Activated CD4-positive, alpha-beta memory T cell treated with anti-CD3 and anti-CD28 coated beads, Interleukin-2, amount 10 ng/mL, durations not matched to agents 7 days and 5 days (primary cell): ENCODE data around the gene PITPNC1. TPM values are rescaled to one million over a fixed set of nuclear protein-coding genes. Genes with fewer than 3 reads are reported as not detected.

Source experiments
- CTCF ChIA-PET: fragments of 350-600 bp; sonication (Branson Sonifier 250); formaldehyde crosslinking; loops from one replicate; lab custom pipeline; 2021; ENCODE audit warnings: antibody characterized with exemption, inconsistent platforms; lab: Charles Lee
- POLR2A ChIA-PET: fragments of 350-600 bp; sonication (Branson Sonifier 250); formaldehyde crosslinking; loops from one replicate; lab custom pipeline; 2021; ENCODE audit warnings: antibody characterized with exemption; lab: Charles Lee
- DNase-seq: peaks from one replicate; pipeline ENCODE4 v3.0.0-alpha.2; 2020
- H3K27ac Mint-ChIP-seq: one replicate; pipeline ENCODE4 v1.8.0; 2021; ENCODE audit warnings: mild to moderate bottlenecking, mixed read lengths
- H3K27me3 Mint-ChIP-seq: one replicate; pipeline ENCODE4 v1.8.0; 2021; ENCODE audit warnings: mixed read lengths
- H3K36me3 Mint-ChIP-seq: one replicate; pipeline ENCODE4 v1.8.0; 2021; ENCODE audit warnings: low read depth, mixed read lengths
- H3K4me1 Mint-ChIP-seq: one replicate; pipeline ENCODE4 v1.8.0; 2021; ENCODE audit warnings: mixed read lengths
- H3K4me3 Mint-ChIP-seq: one replicate; pipeline ENCODE4 v1.8.0; 2021; ENCODE audit warnings: mild to moderate bottlenecking, mixed read lengths
- H3K9me3 Mint-ChIP-seq: one replicate; pipeline ENCODE4 v1.8.0; 2021; ENCODE audit warnings: mixed read lengths
- total RNA-seq, 2 experiments: library from RNA; stranded (reverse); gene quantifications; one replicate each; pipeline ENCODE4 v1.2.3, GENCODE V29; 2021

PITPNC1 gene
- total RNA-seq, 2 experiments from 2014 or later: 29.1 to 31.1 TPM

DNA sequence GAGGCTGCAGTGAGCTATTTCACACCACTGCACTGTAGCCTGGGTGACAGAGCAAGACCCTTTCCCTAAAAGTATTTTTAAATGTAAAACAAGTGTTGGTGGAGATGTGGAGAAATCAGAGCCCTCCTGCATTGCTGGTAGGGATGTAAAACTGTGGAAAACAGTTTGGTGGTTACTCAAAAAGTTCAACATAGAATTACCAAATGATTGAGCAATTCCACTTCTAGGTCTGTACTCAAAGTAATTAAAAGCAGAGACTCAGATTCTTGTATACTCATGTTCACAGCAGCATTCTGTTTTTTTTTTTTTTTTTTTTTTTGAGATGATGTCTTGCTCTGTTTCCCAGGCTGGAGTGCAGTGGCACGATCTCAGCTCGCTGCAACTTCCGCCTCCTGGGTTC, 141.8 kb downstream of the PITPNC1 start:
- Mint-ChIP-seq H3K9me3 (no peaks in the 10 kb centered on the region), H3K36me3 (no peaks in the 10 kb centered on the region), H3K4me3 (no peak overlapping the region), H3K27ac (no peak overlapping the region), H3K4me1 (peaks cover 14% of the 10 kb centered on the region), H3K27me3 (no peaks in the 10 kb centered on the region)
- ChIA-PET POLR2A (no interaction called here), CTCF (no interaction called here)
- DNase-seq: no peak

- ChIA-PET POLR2A (no interaction called here), CTCF (no interaction called here)
- peaks cover 14% of the 10 kb centered on the region for H3K4me1 Mint-ChIP-seq
- H3K4me3 Mint-ChIP-seq: no peak overlapping the region
- H3K27me3 Mint-ChIP-seq: no peaks in the 10 kb centered on the region
- H3K9me3 Mint-ChIP-seq: no peaks in the 10 kb centered on the region
- DNase-seq: no peak
- H3K36me3 Mint-ChIP-seq: no peaks in the 10 kb centered on the region
- H3K27ac Mint-ChIP-seq: no peak overlapping the region
Measured at GRCh38 chr17:67519801-67520251, 142.7 kb downstream of the PITPNC1 start.

DNA sequence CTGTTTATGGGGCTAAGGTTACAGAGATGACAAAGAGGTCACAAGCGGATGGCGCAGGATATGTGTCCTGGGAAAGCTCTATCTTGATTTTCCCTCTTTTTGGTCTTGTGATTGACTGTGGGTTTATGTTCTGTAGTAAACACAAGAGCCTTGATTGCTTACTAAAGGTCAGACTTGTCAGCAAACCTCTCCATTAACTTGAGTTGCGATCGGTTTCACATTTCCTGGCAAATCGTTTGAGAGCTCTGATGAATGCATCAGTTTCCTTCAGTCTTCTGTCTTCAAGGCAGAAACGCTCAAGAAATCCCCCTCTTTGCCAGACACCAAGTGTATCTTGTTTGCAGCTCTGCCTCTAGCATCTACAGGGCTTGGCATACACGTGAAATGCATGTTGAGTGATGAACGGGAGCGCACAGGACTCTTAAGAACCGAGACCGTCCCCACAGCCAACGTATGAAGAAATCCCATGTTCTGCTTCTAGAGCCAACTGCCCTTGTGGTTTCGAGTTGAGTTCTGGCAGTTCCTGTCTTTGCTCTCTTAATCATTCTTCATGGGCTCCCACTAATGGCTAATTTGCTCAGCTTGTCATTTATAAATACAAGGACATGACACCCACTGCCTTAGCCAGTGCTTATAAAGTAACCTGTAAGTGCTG, 143.3 kb downstream of the PITPNC1 start:
- ChIA-PET CTCF (no interaction called here), POLR2A (interaction anchor here (1.4 kb wide), 1 partner anchor 198 kb away, joined by 3 read pairs; no protein-coding TSS in a partner anchor)
- Mint-ChIP-seq H3K4me1 (peaks cover 14% of the 10 kb centered on the region), H3K36me3 (no peaks in the 10 kb centered on the region), H3K27ac (no peak overlapping the region), H3K9me3 (no peaks in the 10 kb centered on the region), H3K27me3 (no peaks in the 10 kb centered on the region), H3K4me3 (no peak overlapping the region)
- no peak for DNase-seq

DNA sequence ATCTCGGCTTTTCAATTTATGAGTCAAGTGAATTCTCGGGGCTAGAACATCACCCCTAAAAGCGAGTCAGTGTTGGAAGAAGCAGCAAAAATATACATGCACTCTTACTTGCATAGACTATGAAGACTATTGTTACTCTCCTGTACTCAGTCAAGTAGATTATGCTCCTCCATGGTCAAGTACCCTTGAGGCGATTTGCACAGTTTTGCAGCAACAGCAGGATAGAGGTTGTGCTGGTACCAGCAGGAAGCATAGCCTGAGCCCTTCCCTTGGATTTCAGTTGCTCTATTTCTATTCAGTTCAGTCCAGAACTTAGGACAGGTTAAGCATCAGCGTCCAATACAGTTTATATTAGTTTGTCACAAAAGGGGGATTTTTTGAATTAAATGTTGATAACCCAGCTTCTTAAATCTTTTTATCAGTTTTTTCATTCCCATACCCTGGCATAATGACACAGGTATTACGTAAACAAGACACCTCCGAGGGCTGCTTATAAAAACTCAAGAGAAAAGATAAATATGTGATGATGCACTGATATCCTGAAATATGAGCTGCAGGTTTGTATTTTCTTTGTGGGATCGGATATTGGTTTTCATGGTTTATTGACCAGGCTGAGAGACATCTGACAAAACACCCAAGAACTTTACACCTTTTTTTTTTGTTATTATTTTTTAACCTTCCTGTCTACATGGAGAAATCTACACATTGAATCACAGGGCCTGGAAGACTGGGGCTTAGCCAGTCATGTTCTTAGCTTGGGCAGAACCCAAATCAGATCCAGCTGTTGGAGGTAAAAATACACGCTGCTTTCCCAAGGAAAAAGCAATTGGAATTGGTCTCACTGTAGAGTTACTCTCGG, 144.1 kb downstream of the PITPNC1 start:
- Mint-ChIP-seq H3K4me1 (peaks cover 14% of the 10 kb centered on the region), H3K27ac (no peak overlapping the region), H3K36me3 (no peaks in the 10 kb centered on the region), H3K4me3 (no peak overlapping the region), H3K9me3 (no peaks in the 10 kb centered on the region), H3K27me3 (no peaks in the 10 kb centered on the region)
- ChIA-PET POLR2A (interaction anchor here (1.4 kb wide), 1 partner anchor 197 kb away, joined by 3 read pairs; no protein-coding TSS in a partner anchor), CTCF (no interaction called here)
- DNase-seq: no peak

GRCh38 chr17:67521775-67522069, 144.6 kb downstream of the PITPNC1 start:
- H3K9me3 Mint-ChIP-seq: no peaks in the 10 kb centered on the region
- H3K27me3 Mint-ChIP-seq: no peaks in the 10 kb centered on the region
- H3K27ac Mint-ChIP-seq: no peak overlapping the region
- DNase-seq: no peak
- CTCF ChIA-PET: no interaction called here
- POLR2A ChIA-PET: interaction anchor here (1.4 kb wide), 1 partner anchor 197 kb away, joined by 3 read pairs; no protein-coding TSS in a partner anchor
- no peaks in the 10 kb centered on the region for H3K36me3 Mint-ChIP-seq
- peaks cover 14% of the 10 kb centered on the region for H3K4me1 Mint-ChIP-seq
- no peak overlapping the region for H3K4me3 Mint-ChIP-seq

- ChIA-PET POLR2A (no interaction called here), CTCF (no interaction called here)
- H3K27me3 Mint-ChIP-seq: no peaks in the 10 kb centered on the region
- no peak overlapping the region for H3K4me3 Mint-ChIP-seq
- DNase-seq: no peak
- no peaks in the 10 kb centered on the region for H3K9me3 Mint-ChIP-seq
- H3K4me1 Mint-ChIP-seq: peaks cover 14% of the 10 kb centered on the region
- no peak overlapping the region for H3K27ac Mint-ChIP-seq
- H3K36me3 Mint-ChIP-seq: no peaks in the 10 kb centered on the region
Measured at GRCh38 chr17:67523101-67523500, 146.0 kb downstream of the PITPNC1 start.

- H3K9me3 Mint-ChIP-seq: no peaks in the 10 kb centered on the region
- H3K36me3 Mint-ChIP-seq: no peaks in the 10 kb centered on the region
- H3K4me3 Mint-ChIP-seq: no peak overlapping the region
- CTCF ChIA-PET: no interaction called here
- peaks cover 3% of the 10 kb centered on the region for H3K4me1 Mint-ChIP-seq
- no peak for DNase-seq
- no peak overlapping the region for H3K27ac Mint-ChIP-seq
- H3K27me3 Mint-ChIP-seq: no peaks in the 10 kb centered on the region
- POLR2A ChIA-PET: no interaction called here
Measured at GRCh38 chr17:67525239-67526135, 148.4 kb downstream of the PITPNC1 start.

DNA sequence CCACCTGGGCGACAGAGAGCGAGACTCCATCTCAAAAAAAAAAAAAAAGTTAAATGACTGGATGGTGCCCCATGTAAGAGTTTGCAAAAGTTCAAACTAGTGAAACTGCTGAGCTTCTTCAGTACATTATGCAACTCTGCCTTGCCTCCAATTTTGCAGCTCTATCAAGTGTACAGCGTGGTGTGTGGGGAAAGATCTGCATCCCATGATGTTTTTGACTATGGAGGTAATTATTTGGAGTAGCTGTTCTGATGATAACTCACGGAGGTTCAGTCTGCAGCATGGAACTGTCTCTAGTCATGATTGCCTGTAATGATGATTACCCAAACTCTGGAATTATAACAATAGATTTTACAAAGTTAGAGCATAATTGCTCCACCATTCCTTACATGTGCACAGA, 149.6 kb downstream of the PITPNC1 start:
- H3K27me3 Mint-ChIP-seq: no peaks in the 10 kb centered on the region
- no peak overlapping the region for H3K4me3 Mint-ChIP-seq
- H3K9me3 Mint-ChIP-seq: no peaks in the 10 kb centered on the region
- ChIA-PET POLR2A (no interaction called here), CTCF (interaction anchor here (0.6 kb wide), 1 partner anchor 119 kb away, joined by 4 read pairs; no protein-coding TSS in a partner anchor)
- DNase-seq: no peak
- H3K27ac Mint-ChIP-seq: no peak overlapping the region
- no peaks in the 10 kb centered on the region for H3K36me3 Mint-ChIP-seq
- H3K4me1 Mint-ChIP-seq: no peaks in the 10 kb centered on the region

GRCh38 chr17:67528751-67529436, 151.8 kb downstream of the PITPNC1 start:
- H3K4me1 Mint-ChIP-seq: no peaks in the 10 kb centered on the region
- CTCF ChIA-PET: interaction anchor here (0.5 kb wide), 1 partner anchor 171 kb away, joined by 6 read pairs; no protein-coding TSS in a partner anchor
- DNase-seq: no peak
- no peaks in the 10 kb centered on the region for H3K36me3 Mint-ChIP-seq
- H3K27me3 Mint-ChIP-seq: no peaks in the 10 kb centered on the region
- no peak overlapping the region for H3K27ac Mint-ChIP-seq
- no peaks in the 10 kb centered on the region for H3K9me3 Mint-ChIP-seq
- no peak overlapping the region for H3K4me3 Mint-ChIP-seq
- POLR2A ChIA-PET: no interaction called here

DNA sequence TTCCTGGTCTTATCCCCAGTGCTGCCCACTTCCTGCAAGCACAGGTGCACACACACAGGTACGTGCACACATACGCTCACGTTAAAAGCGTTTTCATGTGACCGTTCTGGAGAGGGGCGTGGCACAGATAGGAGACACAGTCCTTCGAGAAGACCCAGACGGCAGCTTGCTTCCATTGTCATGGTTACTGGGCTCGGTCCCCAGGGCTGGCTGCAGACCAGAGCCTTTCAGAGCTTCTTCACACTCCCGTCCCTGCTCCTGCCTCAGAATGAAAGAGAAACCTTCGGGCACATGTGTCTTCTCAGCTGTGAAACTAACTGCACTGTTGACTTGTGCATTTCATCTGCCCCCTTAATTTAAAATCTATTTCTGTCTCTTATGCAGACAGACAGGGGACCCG, 154.2 kb downstream of the PITPNC1 start:
- no peak for DNase-seq
- POLR2A ChIA-PET: no interaction called here
- CTCF ChIA-PET: no interaction called here
- Mint-ChIP-seq H3K4me3 (no peak overlapping the region), H3K27me3 (no peaks in the 10 kb centered on the region), H3K9me3 (no peaks in the 10 kb centered on the region), H3K27ac (no peak overlapping the region), H3K36me3 (peaks cover 7% of the 10 kb centered on the region), H3K4me1 (peaks cover 3% of the 10 kb centered on the region)

- Mint-ChIP-seq H3K27me3 (no peaks in the 10 kb centered on the region), H3K4me3 (no peak overlapping the region), H3K4me1 (peaks cover 3% of the 10 kb centered on the region), H3K9me3 (no peaks in the 10 kb centered on the region), H3K27ac (no peak overlapping the region), H3K36me3 (peaks cover 7% of the 10 kb centered on the region)
- no peak for DNase-seq
- POLR2A ChIA-PET: no interaction called here
- CTCF ChIA-PET: no interaction called here
Measured at GRCh38 chr17:67532326-67532871, 155.3 kb downstream of the PITPNC1 start.

DNA sequence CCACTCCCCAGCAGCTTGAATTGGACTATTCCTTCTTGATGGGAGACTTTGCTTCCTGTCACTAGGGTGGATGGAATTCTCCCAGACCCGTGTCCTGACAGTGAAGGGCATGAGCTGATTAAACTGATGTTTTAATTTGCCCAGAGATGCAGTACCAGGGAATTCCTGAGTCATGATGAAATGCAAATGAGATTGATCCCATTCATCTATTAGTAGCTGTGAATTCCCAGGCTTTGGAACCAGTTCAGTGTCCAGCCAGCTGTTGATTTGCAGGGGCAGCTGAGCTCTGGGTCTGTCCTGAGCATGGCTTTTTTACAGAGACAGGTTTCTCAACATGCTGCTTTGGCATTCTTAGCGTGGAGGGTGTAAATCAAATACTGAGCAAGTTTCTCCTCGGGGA, 157.9 kb downstream of the PITPNC1 start:
- DNase-seq: no peak
- H3K27me3 Mint-ChIP-seq: no peaks in the 10 kb centered on the region
- ChIA-PET POLR2A (no interaction called here), CTCF (no interaction called here)
- peaks cover 7% of the 10 kb centered on the region for H3K36me3 Mint-ChIP-seq
- H3K4me1 Mint-ChIP-seq: peaks cover 3% of the 10 kb centered on the region
- H3K27ac Mint-ChIP-seq: no peak overlapping the region
- no peak overlapping the region for H3K4me3 Mint-ChIP-seq
- H3K9me3 Mint-ChIP-seq: no peaks in the 10 kb centered on the region
